Neural crest cell (in vitro differentiated cells): ENCODE measurements around the gene TH. TPM values are rescaled to one million over a fixed set of nuclear protein-coding genes. Genes with fewer than 3 reads are reported as not detected.

ENCODE experiments used
- DNase-seq: peaks from one replicate; pipeline ENCODE4 v3.0.0; 2021; ENCODE audit warnings: low read depth, mixed read lengths, low spot score
- H3K27ac Mint-ChIP-seq: one replicate; pipeline ENCODE4 v1.8.0; 2021; ENCODE audit warnings: mild to moderate bottlenecking, mixed read lengths; ENCODE audit not compliant: unreplicated experiment
- H3K27me3 Mint-ChIP-seq: 2 replicates; pipeline ENCODE4 v1.8.0; 2021; ENCODE audit warnings: low read depth, mild to moderate bottlenecking, mixed read lengths
- H3K36me3 Mint-ChIP-seq: 2 replicates; pipeline ENCODE4 v1.8.0; 2021; ENCODE audit warnings: low read depth, mild to moderate bottlenecking, mixed read lengths
- H3K4me1 Mint-ChIP-seq: 2 replicates; pipeline ENCODE4 v1.8.0; 2021; ENCODE audit warnings: mixed read lengths
- H3K4me3 Mint-ChIP-seq: one replicate; pipeline ENCODE4 v1.8.0; 2021; ENCODE audit warnings: mild to moderate bottlenecking, mixed read lengths
- H3K9me3 Mint-ChIP-seq: 2 replicates; pipeline ENCODE4 v1.8.0; 2021; ENCODE audit warnings: mixed read lengths
- CTCF ChIP-seq: fragments of 200-600 bp; sonication (generic); conservative IDR thresholded peaks from 2 replicates; pipeline ENCODE4 v1.5.0; 2021; ENCODE audit warnings: antibody characterized with exemption, mild to moderate bottlenecking
- total RNA-seq: library from RNA; stranded (reverse); gene quantifications from 2 replicates; pipeline ENCODE4 v1.2.1, GENCODE V29; 2021

Gene TH
- total RNA-seq, 1 donor from 2014 or later, result 0.61 TPM

- no peak for DNase-seq
- peaks cover 3% of the 10 kb centered on the region for H3K4me1 Mint-ChIP-seq
- H3K27me3 Mint-ChIP-seq, result no peaks in the 10 kb centered on the region
- no peaks in the 10 kb centered on the region for H3K9me3 Mint-ChIP-seq
- no peak for TF ChIP-seq CTCF
- no peak overlapping the region for H3K4me3 Mint-ChIP-seq
- H3K27ac Mint-ChIP-seq, result no peak overlapping the region
- H3K36me3 Mint-ChIP-seq, result no peaks in the 10 kb centered on the region
Measured at GRCh38 chr11:2167141-2168045, 4.2 kb downstream of the TH start.

- Mint-ChIP-seq H3K4me1 (peaks cover 3% of the 10 kb centered on the region), H3K9me3 (no peaks in the 10 kb centered on the region), H3K4me3 (no peak overlapping the region), H3K36me3 (no peaks in the 10 kb centered on the region), H3K27me3 (no peaks in the 10 kb centered on the region), H3K27ac (no peak overlapping the region)
- DNase-seq, result peak; percentile 67
- peak; percentile 80 for TF ChIP-seq CTCF
Measured at GRCh38 chr11:2166091-2166851, 5.3 kb downstream of the TH start.

- TF ChIP-seq CTCF, result no peak
- H3K4me3 Mint-ChIP-seq, result no peak overlapping the region
- H3K4me1 Mint-ChIP-seq, result peaks cover 3% of the 10 kb centered on the region
- no peaks in the 10 kb centered on the region for H3K36me3 Mint-ChIP-seq
- no peak overlapping the region for H3K27ac Mint-ChIP-seq
- H3K27me3 Mint-ChIP-seq, result no peaks in the 10 kb centered on the region
- no peak for DNase-seq
- H3K9me3 Mint-ChIP-seq, result no peaks in the 10 kb centered on the region
Measured at GRCh38 chr11:2165571-2165970, 6.0 kb downstream of the TH start.

GRCh38 chr11:2164861-2165555 lies 6.6 kb downstream of the TH start:
- Mint-ChIP-seq H3K4me1 (peaks cover 3% of the 10 kb centered on the region), H3K4me3 (no peak overlapping the region), H3K36me3 (no peaks in the 10 kb centered on the region), H3K9me3 (no peaks in the 10 kb centered on the region), H3K27ac (no peak overlapping the region), H3K27me3 (no peaks in the 10 kb centered on the region)
- no peak for DNase-seq
- TF ChIP-seq CTCF, result no peak

GRCh38 chr11:2164081-2164480 lies 7.5 kb downstream of the TH start:
- no peaks in the 10 kb centered on the region for H3K9me3 Mint-ChIP-seq
- peaks cover 3% of the 10 kb centered on the region for H3K4me1 Mint-ChIP-seq
- H3K4me3 Mint-ChIP-seq, result no peak overlapping the region
- TF ChIP-seq CTCF, result no peak
- H3K27ac Mint-ChIP-seq, result no peak overlapping the region
- DNase-seq, result no peak
- H3K36me3 Mint-ChIP-seq, result no peaks in the 10 kb centered on the region
- H3K27me3 Mint-ChIP-seq, result no peaks in the 10 kb centered on the region
